ENCODE measurements around the gene SETD1B.
"Not testable (repeated sequence)": the region's sequence is repeated elsewhere in the genome, so short reads cannot be mapped to it uniquely, and the experiment has no call there.

SETD1B gene

GRCh38 chr12:121857322-121858246 is 53.8 kb downstream of the SETD1B start:
- peak; percentile 10 for DNase-seq (ENCODE audit: low read depth)
- TF ChIP-seq, protein P1, sequence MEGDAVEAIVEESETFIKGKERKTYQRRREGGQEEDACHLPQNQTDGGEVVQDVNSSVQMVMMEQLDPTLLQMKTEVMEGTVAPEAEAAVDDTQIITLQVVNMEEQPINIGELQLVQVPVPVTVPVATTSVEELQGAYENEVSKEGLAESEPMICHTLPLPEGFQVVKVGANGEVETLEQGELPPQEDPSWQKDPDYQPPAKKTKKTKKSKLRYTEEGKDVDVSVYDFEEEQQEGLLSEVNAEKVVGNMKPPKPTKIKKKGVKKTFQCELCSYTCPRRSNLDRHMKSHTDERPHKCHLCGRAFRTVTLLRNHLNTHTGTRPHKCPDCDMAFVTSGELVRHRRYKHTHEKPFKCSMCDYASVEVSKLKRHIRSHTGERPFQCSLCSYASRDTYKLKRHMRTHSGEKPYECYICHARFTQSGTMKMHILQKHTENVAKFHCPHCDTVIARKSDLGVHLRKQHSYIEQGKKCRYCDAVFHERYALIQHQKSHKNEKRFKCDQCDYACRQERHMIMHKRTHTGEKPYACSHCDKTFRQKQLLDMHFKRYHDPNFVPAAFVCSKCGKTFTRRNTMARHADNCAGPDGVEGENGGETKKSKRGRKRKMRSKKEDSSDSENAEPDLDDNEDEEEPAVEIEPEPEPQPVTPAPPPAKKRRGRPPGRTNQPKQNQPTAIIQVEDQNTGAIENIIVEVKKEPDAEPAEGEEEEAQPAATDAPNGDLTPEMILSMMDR (conservative IDR thresholded peaks at IDR 0.05; ENCODE audit: low read length): no peak

DNA sequence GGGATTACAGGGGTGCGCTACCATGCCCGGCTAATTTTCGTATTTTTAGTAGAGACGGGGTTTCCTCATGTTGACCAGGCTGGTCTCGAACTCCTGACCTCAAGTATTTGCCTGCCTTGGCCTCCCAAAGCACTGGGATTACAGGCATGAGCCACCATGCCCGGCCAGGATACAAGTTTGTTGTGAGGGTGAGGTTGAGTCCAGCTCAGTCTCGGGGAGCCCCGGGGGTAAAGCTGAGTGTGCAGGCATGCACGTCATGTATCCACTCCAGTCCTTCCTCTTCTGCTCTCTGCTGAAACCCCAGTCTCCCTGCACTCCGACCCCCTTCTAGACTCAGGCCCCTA is 54.5 kb downstream of the SETD1B start:
- TF ChIP-seq, protein P1 (conservative IDR thresholded peaks at IDR 0.05; ENCODE audit: low read length): no peak
- no peak for DNase-seq (ENCODE audit: low read depth)
- H3K4me3 ChIP-seq (ENCODE audit: low read length): no peak overlapping the region

More at GRCh38 chr12:121857322-121858246, 53.8 kb downstream of the SETD1B start:
- no peak overlapping the region for H3K4me3 ChIP-seq (ENCODE audit: low read length)

GRCh38 chr12:121858662-121859572 is 55.1 kb downstream of the SETD1B start, which contains the start of gene HPD:
TSS of gene HPD (minus strand) at chr12:121858859. CDS start at chr12:121858823, 36 bp downstream.
- no peak within 1 kb of the TSS for H3K4me3 ChIP-seq (ENCODE audit: low read length)
- DNase-seq (ENCODE audit: low read depth): peak; percentile 82
- TF ChIP-seq, protein P1 (conservative IDR thresholded peaks at IDR 0.05; ENCODE audit: low read length): no peak

DNA sequence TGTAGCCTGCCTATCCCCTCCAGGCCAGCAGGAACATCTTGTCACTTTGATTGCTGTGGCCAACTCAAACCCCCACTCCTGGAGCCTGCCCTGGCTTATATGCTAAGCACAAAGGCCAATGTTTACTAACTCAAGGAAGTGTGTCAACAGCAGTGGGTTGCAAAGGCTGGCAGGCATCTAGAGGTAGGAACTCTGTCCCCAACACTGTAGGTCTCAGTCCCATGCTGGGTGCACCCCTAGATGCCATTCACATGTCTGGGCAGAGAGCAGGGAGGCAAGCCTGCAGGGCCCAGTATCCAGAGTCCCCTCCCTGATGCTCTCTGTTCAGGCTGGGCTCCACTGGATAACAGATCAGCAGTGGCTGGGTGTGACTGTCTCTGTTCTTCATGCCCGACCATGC is 56.4 kb downstream of the SETD1B start:
- H3K4me3 ChIP-seq (ENCODE audit: low read length): no peak overlapping the region
- no peak for DNase-seq (ENCODE audit: low read depth)
- TF ChIP-seq, protein P1 (conservative IDR thresholded peaks at IDR 0.05; ENCODE audit: low read length): no peak

GRCh38 chr12:121860699-121861098 is 56.9 kb downstream of the SETD1B start:
- H3K4me3 ChIP-seq (ENCODE audit: low read length); DNase-seq (ENCODE audit: low read depth): not testable (repeated sequence)

- DNase-seq (ENCODE audit: low read depth): peak; percentile 18
- TF ChIP-seq, protein P1 (conservative IDR thresholded peaks at IDR 0.05; ENCODE audit: low read length): no peak
- 0 out of 2 replicates have a peak overlapping the region, but pooled peaks have one; percentile 5 for H3K4me3 ChIP-seq (ENCODE audit: low read length)
Observed at GRCh38 chr12:121861636-121862254, 57.9 kb downstream of the SETD1B start.

GRCh38 chr12:121866331-121866730 is 62.5 kb downstream of the SETD1B start:
- H3K4me3 ChIP-seq (ENCODE audit: low read length): no peak overlapping the region
- DNase-seq (ENCODE audit: low read depth): no peak
- TF ChIP-seq, protein P1 (conservative IDR thresholded peaks at IDR 0.05; ENCODE audit: low read length): no peak

- not testable (repeated sequence) for DNase-seq (ENCODE audit: low read depth); H3K4me3 ChIP-seq (ENCODE audit: low read length)
Observed at GRCh38 chr12:121869229-121869628, 65.4 kb downstream of the SETD1B start.
